Stimulated activated CD8-positive, alpha-beta memory T cell treated with anti-CD3 and anti-CD28 coated beads, Interleukin-2, amount 100 ng/mL, for 1 hour (primary cell): ENCODE data around the gene TNK1.

ENCODE experiments used
- DNase-seq, 2 donors: peaks; one replicate each; pipeline ENCODE4 v3.0.0-alpha.2; 2020; ENCODE audit warnings: low read depth in 2 of 2

TNK1 gene

GRCh38 chr17:7391307-7391706, 10.4 kb downstream of the TNK1 start:
- no peak for DNase-seq

GRCh38 chr17:7392696-7393612, 12.1 kb downstream of the TNK1 start:
- no peak for DNase-seq

- peak in 1 of 2 donors; percentile 46 for DNase-seq
Measured at GRCh38 chr17:7393613-7394451, 12.9 kb downstream of the TNK1 start.

- peak; percentile 70 to 74 for DNase-seq
Measured at GRCh38 chr17:7394452-7395191, 13.7 kb downstream of the TNK1 start, which contains the start of gene PLSCR3. TSS of gene PLSCR3 (minus strand) at chr17:7394525. CDS start at chr17:7394110, 415 bp downstream.

GRCh38 chr17:7396147-7396546, 15.3 kb downstream of the TNK1 start:
- DNase-seq = no peak

- DNase-seq = no peak
Measured at GRCh38 chr17:7398612-7399011, 17.7 kb downstream of the TNK1 start.

- DNase-seq = no peak
Measured at GRCh38 chr17:7403043-7403726, 22.3 kb downstream of the TNK1 start.

- no peak for DNase-seq
Measured at GRCh38 chr17:7403727-7403976, 22.8 kb downstream of the TNK1 start.

GRCh38 chr17:7403977-7404736, 23.3 kb downstream of the TNK1 start, which contains the start of gene TMEM256:
TSS of gene TMEM256 (minus strand) at chr17:7404097. CDS start at chr17:7404084, 13 bp downstream.
- peak; percentile 91 to 92 for DNase-seq

GRCh38 chr17:7404737-7405349, 24.0 kb downstream of the TNK1 start:
- peak in 1 of 2 donors; percentile 38 for DNase-seq

- DNase-seq = no peak
Measured at GRCh38 chr17:7405350-7406234, 24.7 kb downstream of the TNK1 start.

GRCh38 chr17:7406235-7406825, 25.4 kb downstream of the TNK1 start:
- no peak for DNase-seq

GRCh38 chr17:7407082-7407481, 26.2 kb downstream of the TNK1 start:
- no peak for DNase-seq

- DNase-seq = no peak
Measured at GRCh38 chr17:7407485-7408251, 26.8 kb downstream of the TNK1 start, which contains the start of gene NLGN2. TSS of gene NLGN2 (plus strand) at chr17:7407845. CDS start at chr17:7408256, 411 bp downstream.

GRCh38 chr17:7408252-7408727, 27.4 kb downstream of the TNK1 start:
- DNase-seq = no peak

- no peak for DNase-seq
Measured at GRCh38 chr17:7408863-7409262, 28.0 kb downstream of the TNK1 start.

- DNase-seq = no peak
Measured at GRCh38 chr17:7409716-7410115, 28.8 kb downstream of the TNK1 start.
